Mammary epithelial cell (primary cell): ENCODE results near the gene PRPF19.

Experiments used
- EZH2 ChIP-seq: IDR thresholded peaks from 2 replicates; pipeline ENCODE4 v1.6.1; 2012; ENCODE audit warnings: low read length, inconsistent platforms, borderline replicate concordance
- TF ChIP-seq, protein P1 (sequence below), 2 donors: IDR thresholded peaks in 1 of 2; conservative IDR thresholded peaks in 1 of 2; 2 replicates each; pipeline ENCODE4 v1.5.1; 2011 to 2012; ENCODE audit warnings: inconsistent platforms in 2 of 2, low read length in 2 of 2, mild to moderate bottlenecking in 2 of 2, control low read depth in 1 of 2, low read depth in 1 of 2; ENCODE audit not compliant: insufficient read depth in 1 of 2; ENCODE audit errors: extremely low read depth in 1 of 2

- no peak for TF ChIP-seq EZH2
- TF ChIP-seq, protein P1, sequence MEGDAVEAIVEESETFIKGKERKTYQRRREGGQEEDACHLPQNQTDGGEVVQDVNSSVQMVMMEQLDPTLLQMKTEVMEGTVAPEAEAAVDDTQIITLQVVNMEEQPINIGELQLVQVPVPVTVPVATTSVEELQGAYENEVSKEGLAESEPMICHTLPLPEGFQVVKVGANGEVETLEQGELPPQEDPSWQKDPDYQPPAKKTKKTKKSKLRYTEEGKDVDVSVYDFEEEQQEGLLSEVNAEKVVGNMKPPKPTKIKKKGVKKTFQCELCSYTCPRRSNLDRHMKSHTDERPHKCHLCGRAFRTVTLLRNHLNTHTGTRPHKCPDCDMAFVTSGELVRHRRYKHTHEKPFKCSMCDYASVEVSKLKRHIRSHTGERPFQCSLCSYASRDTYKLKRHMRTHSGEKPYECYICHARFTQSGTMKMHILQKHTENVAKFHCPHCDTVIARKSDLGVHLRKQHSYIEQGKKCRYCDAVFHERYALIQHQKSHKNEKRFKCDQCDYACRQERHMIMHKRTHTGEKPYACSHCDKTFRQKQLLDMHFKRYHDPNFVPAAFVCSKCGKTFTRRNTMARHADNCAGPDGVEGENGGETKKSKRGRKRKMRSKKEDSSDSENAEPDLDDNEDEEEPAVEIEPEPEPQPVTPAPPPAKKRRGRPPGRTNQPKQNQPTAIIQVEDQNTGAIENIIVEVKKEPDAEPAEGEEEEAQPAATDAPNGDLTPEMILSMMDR (conservative IDR thresholded peaks at IDR 0.05 in 1 of 2, IDR thresholded peaks at IDR 0.05 in 1 of 2; ENCODE audit: extremely low read depth in 1 of 2, insufficient read depth in 1 of 2, low read depth in 1 of 2, low read length in 2 of 2) = no peak
These were observed 37.5 kb downstream of the PRPF19 start for GRCh38 chr11:60868682-60869450.
